Measurements from ENCODE around the gene SLC35D2. TPM values are rescaled to one million over a fixed set of nuclear protein-coding genes. Genes with fewer than 3 reads are reported as not detected.

The SLC35D2 gene
- total RNA-seq, 1 donor, result 18.5 TPM

GRCh38 chr9:96302021-96302420, 81.5 kb downstream of the SLC35D2 start, which contains the start of gene HSD17B3:
TSS of gene HSD17B3 (minus strand) at chr9:96302176. CDS start at chr9:96302104, 72 bp downstream.
- Histone ChIP-seq H3K4me3 (ENCODE audit: insufficient read depth, low read length) (no peak within 1 kb of the TSS), H3K27ac (ENCODE audit: low read depth, low read length) (no peak within 1 kb of the TSS), H2AFZ (ENCODE audit: low read length) (no peak within 1 kb of the TSS), H4K20me1 (ENCODE audit: insufficient read depth, low read length) (no peaks in the 10 kb centered on the region), H3K4me2 (ENCODE audit: insufficient read depth, low read length) (no peak within 1 kb of the TSS), H3K9me3 (ENCODE audit: low read depth, low read length) (no peaks in the 10 kb centered on the region), H3K79me2 (ENCODE audit: insufficient read depth, low read length) (no peaks in the 10 kb centered on the region), H3K4me1 (ENCODE audit: insufficient read depth, low read length) (no peaks in the 10 kb centered on the region), H3K27me3 (ENCODE audit: insufficient read depth, low read length) (no peaks in the 10 kb centered on the region), H3K36me3 (ENCODE audit: insufficient read depth, low read length) (no peaks in the 10 kb centered on the region)
- no peak for TF ChIP-seq CTCF (IDR thresholded peaks at IDR 0.05; ENCODE audit: extremely low read depth, low read depth, low read length)
- no peak for DNase-seq (ENCODE audit: insufficient read length, low spot score, missing footprints)

- no peaks in the 10 kb centered on the region for H3K4me1 ChIP-seq (ENCODE audit: insufficient read depth, low read length)
- H2AFZ ChIP-seq (ENCODE audit: low read length), result no peak overlapping the region
- no peak overlapping the region for H3K4me2 ChIP-seq (ENCODE audit: insufficient read depth, low read length)
- no peaks in the 10 kb centered on the region for H3K36me3 ChIP-seq (ENCODE audit: insufficient read depth, low read length)
- no peaks in the 10 kb centered on the region for H4K20me1 ChIP-seq (ENCODE audit: insufficient read depth, low read length)
- no peak for DNase-seq (ENCODE audit: insufficient read length, low spot score, missing footprints)
- H3K4me3 ChIP-seq (ENCODE audit: insufficient read depth, low read length), result no peak overlapping the region
- H3K27ac ChIP-seq (ENCODE audit: low read depth, low read length), result no peak overlapping the region
- no peaks in the 10 kb centered on the region for H3K9me3 ChIP-seq (ENCODE audit: low read depth, low read length)
- no peaks in the 10 kb centered on the region for H3K79me2 ChIP-seq (ENCODE audit: insufficient read depth, low read length)
- no peak for TF ChIP-seq CTCF (IDR thresholded peaks at IDR 0.05; ENCODE audit: extremely low read depth, low read depth, low read length)
- no peaks in the 10 kb centered on the region for H3K27me3 ChIP-seq (ENCODE audit: insufficient read depth, low read length)
These were observed 83.7 kb downstream of the SLC35D2 start for GRCh38 chr9:96299823-96300222.

GRCh38 chr9:96294159-96294545, 89.4 kb downstream of the SLC35D2 start:
- Histone ChIP-seq H2AFZ (ENCODE audit: low read length) (no peak overlapping the region), H3K36me3 (ENCODE audit: insufficient read depth, low read length) (no peaks in the 10 kb centered on the region), H3K4me1 (ENCODE audit: insufficient read depth, low read length) (no peaks in the 10 kb centered on the region), H3K27ac (ENCODE audit: low read depth, low read length) (no peak overlapping the region), H3K9me3 (ENCODE audit: low read depth, low read length) (no peaks in the 10 kb centered on the region), H4K20me1 (ENCODE audit: insufficient read depth, low read length) (no peaks in the 10 kb centered on the region), H3K27me3 (ENCODE audit: insufficient read depth, low read length) (no peaks in the 10 kb centered on the region), H3K79me2 (ENCODE audit: insufficient read depth, low read length) (no peaks in the 10 kb centered on the region), H3K4me2 (ENCODE audit: insufficient read depth, low read length) (no peak overlapping the region), H3K4me3 (ENCODE audit: insufficient read depth, low read length) (no peak overlapping the region)
- no peak for TF ChIP-seq CTCF (IDR thresholded peaks at IDR 0.05; ENCODE audit: extremely low read depth, low read depth, low read length)
- DNase-seq (ENCODE audit: insufficient read length, low spot score, missing footprints), result no peak

GRCh38 chr9:96293498-96294158, 89.9 kb downstream of the SLC35D2 start:
- Histone ChIP-seq H4K20me1 (ENCODE audit: insufficient read depth, low read length) (no peaks in the 10 kb centered on the region), H3K27me3 (ENCODE audit: insufficient read depth, low read length) (no peaks in the 10 kb centered on the region), H3K79me2 (ENCODE audit: insufficient read depth, low read length) (no peaks in the 10 kb centered on the region), H3K4me2 (ENCODE audit: insufficient read depth, low read length) (no peak overlapping the region), H3K9me3 (ENCODE audit: low read depth, low read length) (no peaks in the 10 kb centered on the region), H3K27ac (ENCODE audit: low read depth, low read length) (no peak overlapping the region), H2AFZ (ENCODE audit: low read length) (no peak overlapping the region), H3K4me1 (ENCODE audit: insufficient read depth, low read length) (no peaks in the 10 kb centered on the region), H3K4me3 (ENCODE audit: insufficient read depth, low read length) (no peak overlapping the region), H3K36me3 (ENCODE audit: insufficient read depth, low read length) (no peaks in the 10 kb centered on the region)
- TF ChIP-seq CTCF (IDR thresholded peaks at IDR 0.05; ENCODE audit: extremely low read depth, low read depth, low read length), result no peak
- DNase-seq (ENCODE audit: insufficient read length, low spot score, missing footprints), result no peak
